ENCODE data around the gene TMEM38B.
A peak's percentile ranks its signal among the peaks of the same experiment; 100 is the strongest.

Gene TMEM38B

GRCh38 chr9:105651806-105652205, 42.5 kb upstream of the TMEM38B start:
- no peak for DNase-seq (ENCODE audit: low read depth in 1 of 2, low spot score in 1 of 2)
- Histone ChIP-seq H3K27ac (replicated peaks) (no peak overlapping the region), H3K27me3 (ENCODE audit: insufficient read depth, poor library complexity, severe bottlenecking) (no peaks in the 10 kb centered on the region), H3K4me3 (replicated peaks; ENCODE audit: insufficient read depth, low read length) (no peak overlapping the region)
- no peak for TF ChIP-seq GABPA (IDR thresholded peaks at IDR 0.05; ENCODE audit: low read depth)
- no peak for TF ChIP-seq POLR2AphosphoS5 (IDR thresholded peaks at IDR 0.05; ENCODE audit: low read depth)
- TF ChIP-seq SPI1 (IDR thresholded peaks at IDR 0.05; ENCODE audit: borderline replicate concordance, low read depth) = no peak
- TF ChIP-seq CTCF (IDR thresholded peaks at IDR 0.05; ENCODE audit: insufficient read depth, low read length) = no peak
- TF ChIP-seq REST (IDR thresholded peaks at IDR 0.05; ENCODE audit: insufficient replicate concordance, low read depth) = no peak

GRCh38 chr9:105656131-105656921, 38.0 kb upstream of the TMEM38B start:
- Histone ChIP-seq H3K4me3 (replicated peaks; ENCODE audit: insufficient read depth, low read length) (peak overlapping the region; percentile 49), H3K27ac (replicated peaks) (no peak overlapping the region), H3K27me3 (ENCODE audit: insufficient read depth, poor library complexity, severe bottlenecking) (no peaks in the 10 kb centered on the region)
- TF ChIP-seq POLR2AphosphoS5 (IDR thresholded peaks at IDR 0.05; ENCODE audit: low read depth) (no peak), REST (IDR thresholded peaks at IDR 0.05; ENCODE audit: insufficient replicate concordance, low read depth) (no peak), SPI1 (IDR thresholded peaks at IDR 0.05; ENCODE audit: borderline replicate concordance, low read depth) (no peak), CTCF (IDR thresholded peaks at IDR 0.05; ENCODE audit: insufficient read depth, low read length) (no peak), GABPA (IDR thresholded peaks at IDR 0.05; ENCODE audit: low read depth) (no peak)
- DNase-seq (ENCODE audit: low read depth in 1 of 2, low spot score in 1 of 2) = no peak

- TF ChIP-seq SPI1 (IDR thresholded peaks at IDR 0.05; ENCODE audit: borderline replicate concordance, low read depth) (no peak), GABPA (IDR thresholded peaks at IDR 0.05; ENCODE audit: low read depth) (no peak), CTCF (IDR thresholded peaks at IDR 0.05; ENCODE audit: insufficient read depth, low read length) (no peak), REST (IDR thresholded peaks at IDR 0.05; ENCODE audit: insufficient replicate concordance, low read depth) (no peak), POLR2AphosphoS5 (IDR thresholded peaks at IDR 0.05; ENCODE audit: low read depth) (no peak)
- Histone ChIP-seq H3K27ac (replicated peaks) (no peak overlapping the region), H3K4me3 (replicated peaks; ENCODE audit: insufficient read depth, low read length) (no peak overlapping the region), H3K27me3 (ENCODE audit: insufficient read depth, poor library complexity, severe bottlenecking) (no peaks in the 10 kb centered on the region)
- DNase-seq (ENCODE audit: low read depth in 1 of 2, low spot score in 1 of 2) = no peak
Observed at GRCh38 chr9:105658351-105658750, 36.0 kb upstream of the TMEM38B start.

Data from HL-60 (cell line).